Measurements from ENCODE around the gene TRIM10. TPM values are rescaled to one million over a fixed set of nuclear protein-coding genes. Genes with fewer than 3 reads are reported as not detected.

TRIM10 gene, protein sequence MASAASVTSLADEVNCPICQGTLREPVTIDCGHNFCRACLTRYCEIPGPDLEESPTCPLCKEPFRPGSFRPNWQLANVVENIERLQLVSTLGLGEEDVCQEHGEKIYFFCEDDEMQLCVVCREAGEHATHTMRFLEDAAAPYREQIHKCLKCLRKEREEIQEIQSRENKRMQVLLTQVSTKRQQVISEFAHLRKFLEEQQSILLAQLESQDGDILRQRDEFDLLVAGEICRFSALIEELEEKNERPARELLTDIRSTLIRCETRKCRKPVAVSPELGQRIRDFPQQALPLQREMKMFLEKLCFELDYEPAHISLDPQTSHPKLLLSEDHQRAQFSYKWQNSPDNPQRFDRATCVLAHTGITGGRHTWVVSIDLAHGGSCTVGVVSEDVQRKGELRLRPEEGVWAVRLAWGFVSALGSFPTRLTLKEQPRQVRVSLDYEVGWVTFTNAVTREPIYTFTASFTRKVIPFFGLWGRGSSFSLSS
- total RNA-seq (ENCODE audit: low replicate concordance) = not detected in 2 replicates

DNA sequence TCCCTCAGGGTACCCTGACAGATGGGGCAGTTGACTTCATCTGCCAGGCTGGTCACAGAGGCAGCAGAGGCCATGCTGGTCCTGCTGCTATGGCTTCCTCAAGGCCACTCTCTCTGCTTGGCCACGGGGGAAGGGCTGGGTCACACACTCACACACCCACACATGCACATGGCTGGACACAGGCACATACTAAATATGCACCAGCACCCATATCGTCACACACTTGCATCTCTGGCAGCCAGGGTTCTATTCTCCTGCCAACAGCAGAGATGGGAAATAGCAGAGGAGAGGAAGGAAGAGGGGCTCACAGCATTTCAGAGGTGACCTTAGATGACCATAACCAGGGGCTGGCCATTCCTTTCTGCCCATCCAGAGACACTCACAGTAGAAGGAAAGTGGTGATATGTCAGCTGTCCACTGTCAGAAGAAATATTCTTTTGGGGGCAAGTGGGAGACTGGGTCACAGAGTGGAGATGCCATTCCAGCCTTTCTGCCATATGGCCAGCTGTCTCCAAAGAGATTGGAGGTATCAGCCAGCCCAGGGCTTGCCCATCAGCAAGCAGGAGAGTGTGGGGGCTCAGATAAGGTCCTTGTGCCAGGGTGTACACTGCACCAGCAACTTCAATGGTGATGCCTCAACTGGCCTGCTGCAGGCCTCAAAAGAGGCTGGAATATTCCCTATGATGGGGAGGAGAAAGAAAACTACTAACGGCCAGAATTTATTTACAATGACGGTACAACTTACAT lies at the start of gene TRIM10:
TRIM10 (minus strand) TSS at position 427 of the 747 bp plus-strand sequence; CDS start at position 74, 353 bp downstream.
- TF ChIP-seq, protein P1, sequence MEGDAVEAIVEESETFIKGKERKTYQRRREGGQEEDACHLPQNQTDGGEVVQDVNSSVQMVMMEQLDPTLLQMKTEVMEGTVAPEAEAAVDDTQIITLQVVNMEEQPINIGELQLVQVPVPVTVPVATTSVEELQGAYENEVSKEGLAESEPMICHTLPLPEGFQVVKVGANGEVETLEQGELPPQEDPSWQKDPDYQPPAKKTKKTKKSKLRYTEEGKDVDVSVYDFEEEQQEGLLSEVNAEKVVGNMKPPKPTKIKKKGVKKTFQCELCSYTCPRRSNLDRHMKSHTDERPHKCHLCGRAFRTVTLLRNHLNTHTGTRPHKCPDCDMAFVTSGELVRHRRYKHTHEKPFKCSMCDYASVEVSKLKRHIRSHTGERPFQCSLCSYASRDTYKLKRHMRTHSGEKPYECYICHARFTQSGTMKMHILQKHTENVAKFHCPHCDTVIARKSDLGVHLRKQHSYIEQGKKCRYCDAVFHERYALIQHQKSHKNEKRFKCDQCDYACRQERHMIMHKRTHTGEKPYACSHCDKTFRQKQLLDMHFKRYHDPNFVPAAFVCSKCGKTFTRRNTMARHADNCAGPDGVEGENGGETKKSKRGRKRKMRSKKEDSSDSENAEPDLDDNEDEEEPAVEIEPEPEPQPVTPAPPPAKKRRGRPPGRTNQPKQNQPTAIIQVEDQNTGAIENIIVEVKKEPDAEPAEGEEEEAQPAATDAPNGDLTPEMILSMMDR (IDR thresholded peaks at IDR 0.05; ENCODE audit: insufficient read depth, low read length) = no peak
- DNase-seq (ENCODE audit: low read depth) = no peak

DNA sequence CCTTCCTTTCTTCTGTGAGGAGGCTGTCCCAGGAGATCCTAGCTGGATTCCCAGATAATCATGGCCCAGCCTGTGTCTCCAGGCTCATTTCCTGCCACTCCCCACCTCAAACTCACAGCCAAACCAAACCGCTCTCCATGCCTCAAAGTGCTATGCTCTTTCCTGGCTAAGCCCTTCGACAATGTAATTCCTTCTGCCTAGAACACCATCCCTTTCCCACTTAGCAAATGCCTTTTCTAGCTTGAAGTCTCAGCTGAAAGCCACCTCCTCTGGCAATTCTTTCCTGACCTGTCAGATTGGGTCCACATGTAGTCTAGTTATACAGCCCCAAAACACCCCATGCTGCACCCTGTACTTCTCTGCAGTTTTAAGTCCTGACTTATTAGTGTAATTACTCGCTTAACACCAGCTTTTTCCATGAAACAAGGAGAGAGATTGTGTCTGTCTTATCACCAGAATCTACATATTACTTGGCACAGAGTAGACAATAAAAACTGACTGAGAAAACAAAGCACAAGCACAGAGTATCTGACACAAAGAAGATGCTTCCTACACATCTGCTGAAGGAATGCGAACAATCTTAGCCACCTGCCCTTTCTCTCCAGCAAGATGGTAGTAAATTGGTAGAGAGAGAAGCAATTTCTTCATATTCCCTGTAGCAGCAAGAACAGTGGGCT lies 46.7 kb upstream of the TRIM10 start:
- TF ChIP-seq, protein P1 (IDR thresholded peaks at IDR 0.05; ENCODE audit: insufficient read depth, low read length) = no peak
- peak; percentile 63 for DNase-seq (ENCODE audit: low read depth)
- H3K4me3 ChIP-seq (ENCODE audit: low read depth, low read length) = no peak overlapping the region

More for the DNA sequence above, at the start of gene TRIM10:
- H3K4me3 ChIP-seq (ENCODE audit: low read depth, low read length) = no peak within 1 kb of the TSS

DNA sequence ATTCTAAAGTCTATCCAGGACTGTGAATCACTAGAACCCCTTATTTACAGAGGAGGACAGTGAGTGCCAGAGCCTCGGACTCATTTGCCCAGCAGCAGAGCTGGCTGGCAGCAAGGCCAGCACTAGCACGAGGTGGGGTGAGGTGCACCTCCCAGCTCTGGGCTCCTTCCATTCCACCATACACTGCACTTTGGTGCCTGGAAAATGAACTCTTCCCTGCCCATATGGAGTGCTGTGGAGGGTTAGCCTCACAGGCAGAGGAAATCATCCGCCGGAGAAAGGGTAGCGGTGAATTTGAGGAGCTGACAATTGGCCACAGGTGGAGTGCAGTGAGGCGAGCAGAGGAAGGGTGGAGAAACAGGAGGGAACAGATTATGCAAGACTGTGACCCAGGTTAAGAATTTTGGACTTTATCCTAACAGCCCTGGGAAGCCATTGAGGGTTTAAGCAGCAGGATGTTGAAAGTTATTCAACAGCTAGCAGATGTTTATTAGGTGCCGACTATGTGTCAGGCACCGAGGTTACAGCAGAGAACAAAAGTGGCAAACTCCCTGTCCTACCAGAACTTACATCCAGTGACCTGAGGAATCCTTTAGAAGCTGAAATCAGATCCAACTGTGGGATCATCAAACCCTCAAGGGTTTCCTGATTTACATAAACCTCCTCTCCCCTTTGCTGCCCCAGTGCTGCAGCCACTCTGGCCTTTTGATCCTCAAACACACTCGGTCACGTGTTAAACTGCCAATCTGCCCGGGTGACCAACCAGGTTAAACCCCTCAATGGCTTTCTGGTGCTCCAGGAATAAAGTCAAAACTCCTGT lies 46.0 kb upstream of the TRIM10 start:
- peak; percentile 44 for DNase-seq (ENCODE audit: low read depth)
- H3K4me3 ChIP-seq (ENCODE audit: low read depth, low read length) = no peak overlapping the region
- TF ChIP-seq, protein P1 (IDR thresholded peaks at IDR 0.05; ENCODE audit: insufficient read depth, low read length) = no peak

DNA sequence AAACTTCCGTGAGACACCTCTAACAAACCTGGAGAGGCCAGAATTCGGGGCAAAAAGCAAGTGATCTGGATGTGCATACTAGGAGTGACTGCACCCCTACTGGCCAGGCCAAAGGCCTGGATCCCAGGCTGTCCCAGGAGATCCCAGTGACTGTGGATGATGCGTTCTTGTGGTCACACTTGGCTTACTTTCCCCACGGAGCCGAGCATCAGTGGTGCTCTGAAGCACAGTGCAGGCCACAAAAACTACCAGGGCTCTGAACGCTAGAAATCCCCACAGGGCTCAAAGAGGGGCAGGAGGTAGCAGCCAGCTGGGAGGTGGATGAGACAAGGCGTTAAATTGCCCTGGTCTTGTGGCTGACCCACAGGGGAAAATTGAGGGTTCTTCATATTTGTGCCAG lies 45.1 kb upstream of the TRIM10 start:
- DNase-seq (ENCODE audit: low read depth) = peak; percentile 16
- H3K4me3 ChIP-seq (ENCODE audit: low read depth, low read length) = no peak overlapping the region
- TF ChIP-seq, protein P1 (IDR thresholded peaks at IDR 0.05; ENCODE audit: insufficient read depth, low read length) = no peak

DNA sequence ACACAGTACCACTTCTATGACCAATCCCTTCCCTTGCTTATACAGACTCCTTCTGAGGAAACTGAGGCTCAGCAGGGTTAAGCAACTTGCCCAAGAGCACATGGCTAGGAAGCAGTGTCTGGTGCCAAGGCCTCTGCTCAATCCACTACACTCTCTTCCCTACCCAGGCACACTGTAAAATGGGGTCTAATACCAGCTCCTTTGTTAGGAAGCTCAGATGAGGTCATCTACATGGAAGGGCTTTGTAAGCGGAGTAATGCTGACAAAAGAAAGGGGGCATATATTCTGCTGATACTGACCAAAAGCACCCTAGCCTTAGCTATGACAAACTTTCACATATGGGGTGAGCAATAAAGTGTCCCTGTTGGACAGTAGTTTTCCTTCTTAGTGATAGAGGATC lies 43.1 kb upstream of the TRIM10 start:
- H3K4me3 ChIP-seq (ENCODE audit: low read depth, low read length) = no peak overlapping the region
- no peak for DNase-seq (ENCODE audit: low read depth)
- TF ChIP-seq, protein P1 (IDR thresholded peaks at IDR 0.05; ENCODE audit: insufficient read depth, low read length) = no peak

DNA sequence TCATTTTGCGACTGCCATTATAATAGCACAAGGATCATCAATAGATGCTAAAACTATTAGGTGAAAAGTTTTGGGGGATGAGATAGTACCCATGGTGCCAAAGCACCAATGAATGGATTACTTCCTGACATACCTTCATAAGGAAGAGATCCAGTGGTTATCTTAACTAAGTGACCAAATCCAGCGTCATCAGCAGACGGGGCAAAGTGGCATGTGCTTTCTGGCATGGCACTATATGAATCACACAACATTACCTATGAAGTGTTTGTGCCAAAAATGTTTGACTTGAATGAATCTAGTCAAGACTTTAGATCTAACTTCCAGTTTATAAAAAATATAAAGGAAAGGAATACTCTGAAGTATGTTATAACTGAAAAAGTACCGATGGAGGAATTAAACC lies 41.4 kb upstream of the TRIM10 start:
- H3K4me3 ChIP-seq (ENCODE audit: low read depth, low read length) = no peak overlapping the region
- TF ChIP-seq, protein P1 (IDR thresholded peaks at IDR 0.05; ENCODE audit: insufficient read depth, low read length) = no peak
- DNase-seq (ENCODE audit: low read depth) = no peak

Data from fibroblast of the aortic adventitia (primary cell).